H1 (cell line): ENCODE results near the gene COL26A1. TPM values are rescaled to one million over a fixed set of nuclear protein-coding genes. Genes with fewer than 3 reads are reported as not detected.

Source experiments
- CBX5 ChIP-seq: fragments of 300-800, 300-1000 bp; sonication (generic); IDR thresholded peaks from 2 replicates; pipeline ENCODE4 v1.7.1; 2016; ENCODE audit warnings: antibody characterized with exemption, low read length, low read depth
- CHD2 ChIP-seq: IDR thresholded peaks from 2 replicates; pipeline ENCODE4 v1.6.1; 2012; ENCODE audit warnings: low read length, improper control_type of control experiment
- SRF ChIP-seq: IDR thresholded peaks from 2 replicates; pipeline ENCODE4 v1.6.1; 2011; ENCODE audit warnings: mild to moderate bottlenecking, low read depth, low read length, moderate library complexity
- SUZ12 ChIP-seq: fragments of 200-600 bp; sonication (generic); IDR thresholded peaks from 2 replicates; pipeline ENCODE4 v1.6.1; 2012; ENCODE audit warnings: mild to moderate bottlenecking, inconsistent platforms, low read length, moderate library complexity, mixed read lengths
- polyA plus RNA-seq, 7 experiments: library from polyadenylated mRNA; depleted of rRNA in 3 of 7; stranded (reverse) in 5 of 7; unstranded in 2 of 7; fragments of >200 nt in 5 of 7; fragments of 200-250 nt in 2 of 7; gene quantifications; 1 replicate in 5 of 7; 2 replicates in 1 of 7; 4 replicates in 1 of 7; pipeline versions ENCODE4 v1.2.1 to v1.2.3, GENCODE V29; 2011 to 2013; ENCODE audit warnings: missing spikeins in 2 of 7, mixed read lengths in 2 of 7
- total RNA-seq: library from RNA; stranded (reverse); fragmentation: NEBNext Ultra II Directional; extraction: Animal tissue kit (Norgen Biotek cat#: 25700); gene quantifications from 2 replicates; pipeline ENCODE4 v1.2.1, GENCODE V29; 2021
- TF ChIP-seq, protein P1 (sequence below): fragments of 300-600 bp; sonication (generic); IDR thresholded peaks from 2 replicates; pipeline ENCODE4 v1.7.1; 2012; ENCODE audit warnings: low read length, moderate library complexity, mild to moderate bottlenecking, inconsistent platforms; ENCODE audit not compliant: insufficient replicate concordance
- TF ChIP-seq, protein P2 (sequence below), 3 experiments: IDR thresholded peaks; 1 replicate in 2 of 3; 2 replicates in 1 of 3; pipeline versions ENCODE4 v1.5.1 to v1.6.1; 2011; ENCODE audit warnings: low read length in 3 of 3, mild to moderate bottlenecking in 3 of 3, inconsistent platforms in 2 of 3, low read depth in 1 of 3, moderate library complexity in 1 of 3; ENCODE audit not compliant: insufficient read depth in 1 of 3; ENCODE audit errors: control extremely low read depth in 1 of 3

Gene COL26A1
- total and polyA plus RNA-seq, 2 of the 8 experiments (the other 6 are each of a cell fraction or from before 2014, with no cell fraction given), result 51.1 to 68.8 TPM

DNA sequence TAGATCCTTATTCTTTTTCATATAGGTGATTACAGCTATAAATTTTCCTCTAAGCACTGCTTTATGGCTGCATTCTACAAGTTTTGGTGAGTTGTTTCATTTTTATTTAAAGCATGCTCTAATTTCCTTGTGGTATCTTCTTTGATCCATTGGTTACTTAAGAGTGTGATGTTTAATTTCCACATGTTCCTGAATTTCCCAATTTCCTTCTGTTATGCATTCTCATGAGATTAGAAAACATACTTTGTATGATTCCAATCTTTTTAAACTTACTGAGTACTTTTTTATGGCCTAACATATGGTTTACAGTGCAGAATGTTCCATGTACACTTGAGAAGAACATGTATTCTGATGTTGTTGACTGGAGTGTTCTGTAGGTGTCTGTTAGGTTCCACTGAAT, 213.0 kb downstream of the COL26A1 start (continued):
- TF ChIP-seq, protein P1, sequence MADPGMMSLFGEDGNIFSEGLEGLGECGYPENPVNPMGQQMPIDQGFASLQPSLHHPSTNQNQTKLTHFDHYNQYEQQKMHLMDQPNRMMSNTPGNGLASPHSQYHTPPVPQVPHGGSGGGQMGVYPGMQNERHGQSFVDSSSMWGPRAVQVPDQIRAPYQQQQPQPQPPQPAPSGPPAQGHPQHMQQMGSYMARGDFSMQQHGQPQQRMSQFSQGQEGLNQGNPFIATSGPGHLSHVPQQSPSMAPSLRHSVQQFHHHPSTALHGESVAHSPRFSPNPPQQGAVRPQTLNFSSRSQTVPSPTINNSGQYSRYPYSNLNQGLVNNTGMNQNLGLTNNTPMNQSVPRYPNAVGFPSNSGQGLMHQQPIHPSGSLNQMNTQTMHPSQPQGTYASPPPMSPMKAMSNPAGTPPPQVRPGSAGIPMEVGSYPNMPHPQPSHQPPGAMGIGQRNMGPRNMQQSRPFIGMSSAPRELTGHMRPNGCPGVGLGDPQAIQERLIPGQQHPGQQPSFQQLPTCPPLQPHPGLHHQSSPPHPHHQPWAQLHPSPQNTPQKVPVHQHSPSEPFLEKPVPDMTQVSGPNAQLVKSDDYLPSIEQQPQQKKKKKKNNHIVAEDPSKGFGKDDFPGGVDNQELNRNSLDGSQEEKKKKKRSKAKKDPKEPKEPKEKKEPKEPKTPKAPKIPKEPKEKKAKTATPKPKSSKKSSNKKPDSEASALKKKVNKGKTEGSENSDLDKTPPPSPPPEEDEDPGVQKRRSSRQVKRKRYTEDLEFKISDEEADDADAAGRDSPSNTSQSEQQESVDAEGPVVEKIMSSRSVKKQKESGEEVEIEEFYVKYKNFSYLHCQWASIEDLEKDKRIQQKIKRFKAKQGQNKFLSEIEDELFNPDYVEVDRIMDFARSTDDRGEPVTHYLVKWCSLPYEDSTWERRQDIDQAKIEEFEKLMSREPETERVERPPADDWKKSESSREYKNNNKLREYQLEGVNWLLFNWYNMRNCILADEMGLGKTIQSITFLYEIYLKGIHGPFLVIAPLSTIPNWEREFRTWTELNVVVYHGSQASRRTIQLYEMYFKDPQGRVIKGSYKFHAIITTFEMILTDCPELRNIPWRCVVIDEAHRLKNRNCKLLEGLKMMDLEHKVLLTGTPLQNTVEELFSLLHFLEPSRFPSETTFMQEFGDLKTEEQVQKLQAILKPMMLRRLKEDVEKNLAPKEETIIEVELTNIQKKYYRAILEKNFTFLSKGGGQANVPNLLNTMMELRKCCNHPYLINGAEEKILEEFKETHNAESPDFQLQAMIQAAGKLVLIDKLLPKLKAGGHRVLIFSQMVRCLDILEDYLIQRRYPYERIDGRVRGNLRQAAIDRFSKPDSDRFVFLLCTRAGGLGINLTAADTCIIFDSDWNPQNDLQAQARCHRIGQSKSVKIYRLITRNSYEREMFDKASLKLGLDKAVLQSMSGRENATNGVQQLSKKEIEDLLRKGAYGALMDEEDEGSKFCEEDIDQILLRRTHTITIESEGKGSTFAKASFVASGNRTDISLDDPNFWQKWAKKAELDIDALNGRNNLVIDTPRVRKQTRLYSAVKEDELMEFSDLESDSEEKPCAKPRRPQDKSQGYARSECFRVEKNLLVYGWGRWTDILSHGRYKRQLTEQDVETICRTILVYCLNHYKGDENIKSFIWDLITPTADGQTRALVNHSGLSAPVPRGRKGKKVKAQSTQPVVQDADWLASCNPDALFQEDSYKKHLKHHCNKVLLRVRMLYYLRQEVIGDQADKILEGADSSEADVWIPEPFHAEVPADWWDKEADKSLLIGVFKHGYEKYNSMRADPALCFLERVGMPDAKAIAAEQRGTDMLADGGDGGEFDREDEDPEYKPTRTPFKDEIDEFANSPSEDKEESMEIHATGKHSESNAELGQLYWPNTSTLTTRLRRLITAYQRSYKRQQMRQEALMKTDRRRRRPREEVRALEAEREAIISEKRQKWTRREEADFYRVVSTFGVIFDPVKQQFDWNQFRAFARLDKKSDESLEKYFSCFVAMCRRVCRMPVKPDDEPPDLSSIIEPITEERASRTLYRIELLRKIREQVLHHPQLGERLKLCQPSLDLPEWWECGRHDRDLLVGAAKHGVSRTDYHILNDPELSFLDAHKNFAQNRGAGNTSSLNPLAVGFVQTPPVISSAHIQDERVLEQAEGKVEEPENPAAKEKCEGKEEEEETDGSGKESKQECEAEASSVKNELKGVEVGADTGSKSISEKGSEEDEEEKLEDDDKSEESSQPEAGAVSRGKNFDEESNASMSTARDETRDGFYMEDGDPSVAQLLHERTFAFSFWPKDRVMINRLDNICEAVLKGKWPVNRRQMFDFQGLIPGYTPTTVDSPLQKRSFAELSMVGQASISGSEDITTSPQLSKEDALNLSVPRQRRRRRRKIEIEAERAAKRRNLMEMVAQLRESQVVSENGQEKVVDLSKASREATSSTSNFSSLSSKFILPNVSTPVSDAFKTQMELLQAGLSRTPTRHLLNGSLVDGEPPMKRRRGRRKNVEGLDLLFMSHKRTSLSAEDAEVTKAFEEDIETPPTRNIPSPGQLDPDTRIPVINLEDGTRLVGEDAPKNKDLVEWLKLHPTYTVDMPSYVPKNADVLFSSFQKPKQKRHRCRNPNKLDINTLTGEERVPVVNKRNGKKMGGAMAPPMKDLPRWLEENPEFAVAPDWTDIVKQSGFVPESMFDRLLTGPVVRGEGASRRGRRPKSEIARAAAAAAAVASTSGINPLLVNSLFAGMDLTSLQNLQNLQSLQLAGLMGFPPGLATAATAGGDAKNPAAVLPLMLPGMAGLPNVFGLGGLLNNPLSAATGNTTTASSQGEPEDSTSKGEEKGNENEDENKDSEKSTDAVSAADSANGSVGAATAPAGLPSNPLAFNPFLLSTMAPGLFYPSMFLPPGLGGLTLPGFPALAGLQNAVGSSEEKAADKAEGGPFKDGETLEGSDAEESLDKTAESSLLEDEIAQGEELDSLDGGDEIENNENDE, result no peak
- TF ChIP-seq SRF, result no peak
- TF ChIP-seq, protein P2, sequence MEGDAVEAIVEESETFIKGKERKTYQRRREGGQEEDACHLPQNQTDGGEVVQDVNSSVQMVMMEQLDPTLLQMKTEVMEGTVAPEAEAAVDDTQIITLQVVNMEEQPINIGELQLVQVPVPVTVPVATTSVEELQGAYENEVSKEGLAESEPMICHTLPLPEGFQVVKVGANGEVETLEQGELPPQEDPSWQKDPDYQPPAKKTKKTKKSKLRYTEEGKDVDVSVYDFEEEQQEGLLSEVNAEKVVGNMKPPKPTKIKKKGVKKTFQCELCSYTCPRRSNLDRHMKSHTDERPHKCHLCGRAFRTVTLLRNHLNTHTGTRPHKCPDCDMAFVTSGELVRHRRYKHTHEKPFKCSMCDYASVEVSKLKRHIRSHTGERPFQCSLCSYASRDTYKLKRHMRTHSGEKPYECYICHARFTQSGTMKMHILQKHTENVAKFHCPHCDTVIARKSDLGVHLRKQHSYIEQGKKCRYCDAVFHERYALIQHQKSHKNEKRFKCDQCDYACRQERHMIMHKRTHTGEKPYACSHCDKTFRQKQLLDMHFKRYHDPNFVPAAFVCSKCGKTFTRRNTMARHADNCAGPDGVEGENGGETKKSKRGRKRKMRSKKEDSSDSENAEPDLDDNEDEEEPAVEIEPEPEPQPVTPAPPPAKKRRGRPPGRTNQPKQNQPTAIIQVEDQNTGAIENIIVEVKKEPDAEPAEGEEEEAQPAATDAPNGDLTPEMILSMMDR (IDR thresholded peaks at IDR 0.05; ENCODE audit: control extremely low read depth in 1 of 3, insufficient read depth in 1 of 3, low read depth in 1 of 3, low read length in 3 of 3), result no peak
- no peak for TF ChIP-seq SUZ12
- no peak for TF ChIP-seq CHD2
- no peak for TF ChIP-seq CBX5
